ENCODE data around the gene MOK. TPM values are rescaled to one million over a fixed set of nuclear protein-coding genes. Genes with fewer than 3 reads are reported as not detected.
A peak's percentile ranks its signal among the peaks of the same experiment; 100 is the strongest.
"Not testable (repeated sequence)": the region's sequence is repeated elsewhere in the genome, so short reads cannot be mapped to it uniquely, and the experiment has no call there.

The MOK gene
- total RNA-seq, 1 donor from 2014 or later = 5.9 TPM

- DNase-seq (ENCODE audit: low read depth, low spot score) = no peak
Measured at GRCh38 chr14:102321456-102322422, 16.8 kb upstream of the MOK start.

GRCh38 chr14:102320671-102321455 is 15.9 kb upstream of the MOK start:
- DNase-seq (ENCODE audit: low read depth, low spot score) = no peak

GRCh38 chr14:102320033-102320660 is 15.2 kb upstream of the MOK start:
- DNase-seq (ENCODE audit: low read depth, low spot score) = no peak

- DNase-seq (ENCODE audit: low read depth, low spot score) = peak; percentile 75
Measured at GRCh38 chr14:102319351-102320032, 14.5 kb upstream of the MOK start, which contains the start of gene ZNF839. Gene ZNF839, plus strand, starts transcription at chr14:102319746. Its CDS starts 20 bp downstream, at chr14:102319766.

- DNase-seq (ENCODE audit: low read depth, low spot score) = no peak
Measured at GRCh38 chr14:102318781-102319276, 13.9 kb upstream of the MOK start.

GRCh38 chr14:102317564-102318248 is 12.7 kb upstream of the MOK start:
- DNase-seq (ENCODE audit: low read depth, low spot score) = no peak

GRCh38 chr14:102316743-102317563 is 12.0 kb upstream of the MOK start:
- DNase-seq (ENCODE audit: low read depth, low spot score) = peak; percentile 58

GRCh38 chr14:102316338-102316742 is 11.4 kb upstream of the MOK start:
- no peak for DNase-seq (ENCODE audit: low read depth, low spot score)

- no peak for DNase-seq (ENCODE audit: low read depth, low spot score)
Measured at GRCh38 chr14:102315121-102315520, 10.2 kb upstream of the MOK start.

- DNase-seq (ENCODE audit: low read depth, low spot score) = peak; percentile 35
Measured at GRCh38 chr14:102314242-102315011, 9.5 kb upstream of the MOK start.

- DNase-seq (ENCODE audit: low read depth, low spot score) = no peak
Measured at GRCh38 chr14:102303664-102304063, 1.3 kb downstream of the MOK start.

GRCh38 chr14:102298303-102299070 is 6.5 kb downstream of the MOK start:
- not testable (repeated sequence) for DNase-seq (ENCODE audit: low read depth, low spot score)

GRCh38 chr14:102297436-102298170 is 7.4 kb downstream of the MOK start:
- no peak for DNase-seq (ENCODE audit: low read depth, low spot score)

GRCh38 chr14:102295270-102295669 is 9.7 kb downstream of the MOK start:
- no peak for DNase-seq (ENCODE audit: low read depth, low spot score)

- DNase-seq (ENCODE audit: low read depth, low spot score) = no peak
Measured at GRCh38 chr14:102293781-102294180, 11.2 kb downstream of the MOK start.

- DNase-seq (ENCODE audit: low read depth, low spot score) = no peak
Measured at GRCh38 chr14:102292441-102292840, 12.5 kb downstream of the MOK start.

- DNase-seq (ENCODE audit: low read depth, low spot score) = no peak
Measured at GRCh38 chr14:102288139-102288538, 16.8 kb downstream of the MOK start.
